GM18517 (cell line): Measurements from ENCODE around the gene TIGD4.
"Not testable (repeated sequence)": the region's sequence is repeated elsewhere in the genome, so short reads cannot be mapped to it uniquely, and the experiment has no call there.

Experiments
- ATAC-seq: cut with Tn5 transposase; IDR thresholded peaks from one replicate; pipeline ENCODE4 v1.9.1; 2021; ENCODE audit warnings: mild to moderate bottlenecking, moderate library complexity; ENCODE audit not compliant: unreplicated experiment

TIGD4 gene

DNA sequence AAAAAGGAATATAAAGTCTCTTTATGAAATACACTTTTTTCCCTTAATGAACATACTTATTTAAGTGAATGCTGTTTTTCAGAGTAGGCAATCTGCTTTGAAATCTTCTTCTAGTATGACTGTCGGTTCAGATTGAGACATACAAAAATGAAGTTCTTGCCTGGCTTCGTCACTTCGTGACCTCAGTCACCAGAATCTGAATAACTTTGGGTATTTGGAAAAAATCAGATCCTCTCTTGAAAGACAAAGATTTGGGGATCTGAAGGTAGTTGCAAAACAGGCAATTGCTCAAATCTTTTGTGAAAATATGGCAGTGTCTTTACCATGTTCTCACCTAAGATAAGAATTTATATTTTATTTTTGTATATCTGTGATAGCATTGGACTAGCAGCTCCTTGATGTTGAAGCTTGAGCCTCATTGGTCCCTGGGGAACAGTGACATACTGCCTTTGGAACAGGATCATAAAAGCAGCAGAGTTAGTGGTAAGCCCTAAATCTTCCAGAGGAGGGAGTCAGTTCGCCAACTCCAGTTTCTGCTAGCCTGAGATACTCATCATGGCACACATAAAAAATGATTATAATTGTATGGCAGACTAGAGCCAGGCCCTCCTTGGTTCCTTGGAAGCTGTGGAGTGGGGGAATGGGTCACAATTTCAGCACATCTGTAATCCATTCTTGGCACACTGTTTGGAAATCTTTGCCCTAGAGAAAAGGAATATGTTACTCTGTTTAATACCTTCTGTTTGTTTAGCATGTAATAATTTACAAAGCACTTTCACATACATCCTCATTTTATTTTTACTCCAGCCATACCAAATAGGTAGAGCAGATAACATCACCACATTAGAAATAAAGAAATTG lies 5.2 kb upstream of the TIGD4 start:
- no peak for ATAC-seq

DNA sequence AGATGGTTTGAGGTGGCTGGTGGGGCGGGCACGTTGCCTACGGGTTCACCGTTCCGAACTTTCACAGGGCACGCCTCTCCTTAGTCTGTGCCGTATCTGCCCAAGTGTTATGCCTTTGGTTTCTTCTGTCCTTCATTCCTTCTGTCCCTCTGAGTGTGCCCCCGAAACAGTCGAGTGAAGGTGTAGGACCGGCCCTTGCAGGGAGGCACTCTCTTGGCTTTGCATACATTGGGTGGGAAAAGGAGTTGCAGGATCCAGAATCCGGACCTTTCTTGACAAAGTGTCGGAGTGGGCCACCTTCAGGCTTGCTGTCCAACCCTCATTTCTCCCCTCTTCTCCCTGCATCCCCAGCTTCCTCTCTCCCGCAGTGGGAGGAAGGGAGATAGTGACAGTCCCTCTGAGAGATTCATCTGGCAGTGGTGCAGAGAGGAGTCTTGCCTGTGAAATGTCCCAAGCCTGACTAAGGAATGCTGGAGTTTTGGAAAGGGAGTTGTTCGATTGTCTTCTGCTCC lies 793 bp upstream of the TIGD4 start:
- no peak for ATAC-seq

DNA sequence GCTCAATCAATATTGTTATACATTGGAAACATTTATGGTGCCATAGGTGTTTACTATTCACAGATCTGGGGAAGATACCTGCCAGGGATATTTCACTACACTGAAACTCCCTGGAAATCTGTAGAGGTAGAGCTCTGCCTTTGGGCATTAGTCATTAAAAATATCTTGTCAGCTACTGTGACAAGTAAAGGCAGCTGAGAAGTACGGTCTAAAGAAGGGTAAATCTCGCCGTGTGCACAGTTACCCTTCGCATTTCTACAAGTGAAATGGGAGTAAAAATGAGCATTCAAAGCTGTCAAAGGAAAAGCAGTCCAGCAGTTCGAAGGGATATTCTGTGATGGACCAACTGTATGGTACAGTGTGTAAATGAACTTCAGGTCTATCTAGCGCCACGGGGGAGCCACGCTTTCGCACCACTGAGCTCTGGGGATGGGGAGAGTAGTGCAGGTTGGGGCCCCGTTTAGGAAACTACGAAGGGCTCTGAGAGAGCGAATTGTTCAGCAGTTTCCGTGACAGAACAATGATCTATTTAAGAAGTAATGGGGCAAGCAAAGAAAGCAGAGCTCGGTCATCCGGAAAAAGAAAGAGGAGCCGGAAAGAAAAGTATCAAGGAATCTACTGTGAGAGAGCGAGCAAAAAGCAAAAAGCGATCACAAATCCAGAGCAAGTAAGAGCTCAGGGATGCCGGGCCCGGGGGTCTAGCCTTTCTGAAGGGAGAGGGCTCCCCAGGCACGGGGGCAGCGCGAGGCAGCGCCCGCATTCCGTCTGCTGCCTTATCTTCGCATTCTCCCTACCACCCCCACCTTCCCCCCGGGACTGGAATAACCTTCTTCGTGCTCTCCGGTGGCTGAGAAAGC lies 646 bp downstream of the TIGD4 start:
- ATAC-seq: no peak

DNA sequence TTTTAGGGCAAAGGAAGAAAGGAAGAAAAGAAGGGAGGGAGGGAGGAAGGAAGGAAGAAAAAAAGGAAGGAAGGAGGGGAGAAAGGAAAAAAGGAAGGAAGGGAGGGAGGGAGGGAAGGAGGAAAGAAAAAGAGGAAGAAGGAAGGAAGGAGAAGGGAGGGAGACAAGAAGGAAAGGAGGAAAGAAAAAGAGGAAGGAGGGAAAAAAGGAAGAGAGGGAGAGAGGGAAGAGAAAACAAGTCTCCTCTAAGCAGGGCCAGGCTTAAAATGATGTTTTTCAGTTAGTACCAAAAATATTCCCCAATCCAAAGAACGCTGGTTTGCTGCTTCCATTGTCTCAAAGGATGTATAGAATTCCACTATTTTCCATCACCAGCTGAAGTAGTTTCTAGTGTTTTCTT lies 2.0 kb downstream of the TIGD4 start:
- ATAC-seq: no peak

DNA sequence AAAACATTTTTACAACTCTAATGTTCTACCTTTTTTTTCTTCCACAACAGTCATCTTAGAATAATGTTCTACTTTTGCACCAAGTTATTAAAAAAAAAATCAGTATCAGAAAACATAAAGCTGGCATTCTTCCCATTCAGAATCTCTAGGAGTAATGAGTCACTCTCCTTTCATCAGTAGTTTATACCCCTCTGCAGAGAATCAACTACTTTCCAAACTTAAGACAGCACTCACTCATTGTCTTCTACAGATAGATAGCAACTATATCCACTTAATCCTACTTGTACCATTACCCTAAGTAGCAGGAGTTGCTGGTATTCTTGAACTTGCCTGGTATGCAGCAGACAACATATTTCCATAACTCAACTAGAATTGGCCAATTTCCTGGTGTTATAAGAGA lies 3.2 kb downstream of the TIGD4 start:
- ATAC-seq: no peak

DNA sequence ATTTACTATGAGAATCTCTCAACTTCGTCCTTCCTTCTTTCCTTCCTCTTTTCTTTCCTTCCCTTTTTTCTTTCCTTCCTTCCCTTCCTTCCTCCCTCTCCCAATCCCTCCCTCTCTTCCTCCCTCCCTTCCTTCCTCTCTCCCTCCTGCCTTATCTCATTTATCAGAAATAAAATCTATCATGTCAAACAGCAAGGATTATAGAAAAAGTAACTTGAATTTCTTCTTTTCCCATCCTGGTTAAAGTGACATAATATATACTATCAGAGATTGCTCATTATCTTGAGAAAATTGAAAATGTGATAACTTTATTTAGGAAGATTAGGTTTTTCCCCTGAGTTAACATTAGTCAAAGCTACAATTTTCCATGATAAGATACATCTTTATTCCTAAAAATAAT lies 5.6 kb downstream of the TIGD4 start:
- no peak for ATAC-seq

DNA sequence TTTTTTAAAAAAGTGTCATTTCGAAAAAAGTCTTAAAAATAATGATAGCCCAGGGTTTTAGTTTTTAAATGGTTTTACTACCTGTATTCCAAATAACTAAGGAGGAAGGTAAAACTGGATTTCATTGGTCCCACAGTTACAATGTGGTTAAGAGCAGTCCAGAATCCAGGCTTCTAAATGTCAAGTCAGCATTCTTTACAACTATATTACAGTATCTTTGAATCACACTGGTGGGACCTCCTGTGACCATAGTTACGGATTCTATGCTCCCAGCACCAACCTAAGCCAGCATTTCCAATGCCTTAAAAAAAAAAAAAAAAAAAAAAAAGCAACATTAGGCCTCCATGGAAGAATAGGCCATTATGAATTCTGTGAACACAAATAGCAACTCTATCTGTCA lies 6.2 kb downstream of the TIGD4 start:
- ATAC-seq: no peak

DNA sequence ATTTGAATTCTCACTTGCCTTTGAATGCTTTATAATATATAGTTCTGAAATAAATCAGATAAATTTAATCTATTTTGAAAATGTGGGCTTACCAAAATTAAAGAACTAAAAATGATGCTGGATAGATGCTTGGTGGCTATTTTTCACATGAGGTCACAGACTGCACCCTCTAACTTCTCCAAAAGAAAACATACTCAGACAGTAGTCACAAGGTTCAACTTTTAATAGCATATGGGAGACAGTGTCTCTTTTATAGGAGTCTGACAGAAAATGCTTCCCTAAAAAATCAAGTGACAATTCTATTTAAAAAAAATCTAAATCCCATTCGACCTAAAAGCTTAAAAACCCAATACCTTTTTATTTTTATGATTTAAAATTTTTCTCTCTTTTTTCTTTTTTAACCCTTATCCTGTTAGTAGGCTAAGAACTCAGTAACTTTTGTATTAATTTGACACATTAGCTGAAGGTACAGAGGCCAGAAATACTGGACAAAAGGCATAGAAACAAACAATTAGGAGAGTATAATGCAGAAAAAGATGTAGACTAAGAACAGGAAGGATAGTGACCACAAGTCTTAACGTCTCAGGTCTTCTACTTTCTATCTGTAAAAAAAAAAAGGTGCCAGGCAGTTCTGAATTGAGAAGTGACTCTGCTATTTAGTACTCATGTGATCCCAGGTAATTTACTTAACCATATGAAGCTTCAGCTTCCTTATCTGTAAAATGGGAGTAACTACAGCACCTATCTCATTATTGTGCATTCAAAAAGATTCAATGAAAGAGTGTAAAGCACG lies 7.6 kb downstream of the TIGD4 start:
- ATAC-seq: no peak

DNA sequence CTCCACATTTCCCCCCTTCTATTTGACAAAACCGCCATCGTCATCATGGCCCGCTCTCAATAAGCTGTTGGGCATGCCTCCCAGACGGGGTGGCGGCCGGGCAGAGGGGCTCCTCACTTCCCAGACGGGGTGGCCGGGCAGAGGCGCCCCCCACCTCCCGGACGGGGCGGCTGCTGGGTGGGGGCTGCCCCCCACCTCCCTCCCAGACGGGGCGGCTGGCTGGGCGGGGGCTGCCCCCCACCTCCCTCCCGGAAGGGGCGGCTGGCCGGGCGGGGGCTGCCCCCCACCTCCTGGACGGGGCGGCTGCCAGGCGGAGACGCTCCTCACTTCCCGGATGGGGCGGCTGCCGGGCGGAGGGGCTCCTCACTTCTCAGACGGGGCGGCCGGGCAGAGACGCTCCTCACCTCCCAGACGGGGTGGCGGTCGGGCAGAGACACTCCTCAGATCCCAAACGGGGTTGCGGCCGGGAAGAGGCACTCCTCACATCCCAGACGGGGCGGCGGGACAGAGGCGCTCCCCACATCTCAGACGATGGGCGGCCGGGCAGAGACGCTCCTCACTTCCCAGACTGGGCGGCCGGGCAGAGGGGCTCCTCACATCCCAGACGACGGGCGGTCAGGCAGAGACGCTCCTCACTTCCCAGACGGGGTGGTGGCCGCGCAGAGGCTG lies 14.3 kb downstream of the TIGD4 start:
- ATAC-seq: not testable (repeated sequence)

DNA sequence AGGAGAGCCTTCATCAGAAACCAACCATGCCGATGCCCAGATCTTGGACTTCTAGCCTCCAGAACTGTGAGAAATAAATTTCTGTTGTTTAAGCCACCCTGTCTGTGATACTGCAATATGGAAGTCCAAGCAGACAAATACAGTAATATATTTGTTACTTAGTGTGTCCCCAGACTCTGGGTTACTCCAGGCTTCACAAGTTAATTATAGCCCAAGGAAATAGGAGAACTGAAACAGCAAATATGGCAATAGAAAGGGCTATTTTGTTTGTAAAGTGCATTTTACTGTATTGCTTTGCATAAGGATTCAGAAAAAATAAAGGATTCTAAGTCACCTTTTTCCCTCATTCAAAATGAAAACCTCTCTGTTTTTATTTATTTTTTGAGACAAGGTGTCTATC lies 15.7 kb downstream of the TIGD4 start:
- ATAC-seq: no peak

DNA sequence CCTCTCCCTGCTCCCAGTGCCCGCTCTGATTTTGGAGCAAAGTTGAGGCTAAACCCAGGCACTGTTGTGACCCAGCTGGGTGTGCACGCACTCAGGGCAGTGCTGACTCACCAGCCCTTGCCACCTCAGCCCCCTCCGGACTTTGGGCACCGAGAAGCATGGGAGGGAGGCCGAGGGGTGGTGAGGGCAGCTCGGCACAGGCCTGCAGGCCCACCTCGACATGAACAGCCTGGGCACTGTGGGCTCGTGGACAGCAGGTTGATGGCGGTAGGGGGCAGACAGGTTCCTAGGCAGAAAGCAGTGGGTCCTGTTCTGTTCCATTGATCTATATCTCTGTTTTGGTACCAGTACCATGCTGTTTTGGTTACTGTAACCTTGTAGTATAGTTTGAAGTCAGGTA lies 30.9 kb downstream of the TIGD4 start:
- no peak for ATAC-seq

DNA sequence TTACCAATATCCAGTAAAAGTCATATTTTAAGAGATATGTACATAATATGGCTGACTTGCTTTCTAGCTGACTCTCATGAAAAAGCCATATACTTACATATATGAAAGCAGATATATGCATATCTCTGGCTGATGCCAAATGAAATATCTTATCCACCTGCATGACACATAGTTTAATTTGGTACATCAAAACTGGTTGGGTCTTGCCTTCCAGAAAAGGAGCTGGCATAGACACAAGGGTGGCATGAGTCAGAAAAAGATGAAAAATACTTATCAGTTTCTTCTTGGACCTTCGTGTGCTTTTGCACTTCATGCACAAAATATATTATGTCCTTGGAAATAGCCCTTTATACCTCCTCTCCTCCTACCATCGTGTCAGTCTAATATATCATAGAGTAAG lies 32.1 kb downstream of the TIGD4 start:
- no peak for ATAC-seq

DNA sequence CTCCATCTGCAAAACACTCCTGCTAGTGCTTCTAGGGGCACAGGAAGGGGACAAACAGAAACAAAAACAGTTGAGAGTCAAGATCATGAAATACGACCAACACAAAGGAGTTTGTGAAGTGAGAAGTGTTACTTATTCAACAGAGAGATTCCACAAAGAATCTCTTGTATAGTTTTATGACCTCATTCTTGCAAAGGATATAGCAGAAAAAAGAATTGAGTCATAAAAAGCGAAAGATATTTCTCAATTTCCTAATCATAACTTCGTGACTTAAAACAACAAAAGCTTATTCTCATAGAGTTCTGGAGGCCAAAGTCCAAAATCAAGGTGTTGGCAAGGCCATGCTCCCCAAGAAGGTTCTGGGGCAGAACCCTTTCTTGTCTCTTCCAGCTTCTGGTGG lies 40.7 kb downstream of the TIGD4 start:
- ATAC-seq: no peak

DNA sequence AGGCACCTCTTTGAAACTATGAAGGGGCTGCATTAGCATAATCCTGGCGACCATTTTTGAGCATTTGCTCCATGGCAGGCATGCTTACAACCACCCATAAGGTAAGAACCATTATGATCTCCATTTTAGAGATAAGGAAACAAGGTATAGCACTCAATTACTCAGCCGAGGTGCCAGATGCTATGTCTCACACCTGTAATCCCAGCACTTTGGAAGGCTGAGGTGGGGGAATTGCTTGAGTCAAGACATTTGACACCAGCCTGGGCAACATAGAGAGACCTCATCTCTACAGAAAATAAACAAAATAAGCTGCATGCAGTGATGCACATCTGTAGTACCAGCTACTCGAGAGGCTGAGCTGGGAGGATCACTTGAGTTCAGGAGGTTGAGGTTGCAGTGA lies 43.6 kb downstream of the TIGD4 start:
- no peak for ATAC-seq

DNA sequence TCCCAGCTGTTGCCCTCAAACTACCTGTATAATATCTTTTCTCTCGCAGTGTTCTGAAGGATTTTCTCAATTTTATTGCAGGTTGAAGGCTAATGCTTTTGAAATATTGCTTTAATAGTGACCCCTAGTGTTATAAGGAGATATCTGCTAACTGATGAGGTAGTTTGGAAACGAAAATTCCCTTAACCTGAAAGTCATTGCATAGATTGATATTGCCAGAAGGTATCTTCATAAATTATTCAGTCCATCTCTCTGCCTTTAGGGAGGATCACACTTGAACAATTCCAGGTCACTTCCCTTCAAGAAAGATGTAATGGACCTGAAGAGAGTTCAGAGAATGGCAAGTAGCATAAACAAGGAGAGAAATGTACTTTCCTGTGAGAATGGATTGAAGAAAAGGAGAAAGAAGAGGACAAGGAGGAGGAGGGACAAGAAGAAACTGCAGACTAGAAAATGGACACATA lies 44.1 kb downstream of the TIGD4 start:
- ATAC-seq: no peak

DNA sequence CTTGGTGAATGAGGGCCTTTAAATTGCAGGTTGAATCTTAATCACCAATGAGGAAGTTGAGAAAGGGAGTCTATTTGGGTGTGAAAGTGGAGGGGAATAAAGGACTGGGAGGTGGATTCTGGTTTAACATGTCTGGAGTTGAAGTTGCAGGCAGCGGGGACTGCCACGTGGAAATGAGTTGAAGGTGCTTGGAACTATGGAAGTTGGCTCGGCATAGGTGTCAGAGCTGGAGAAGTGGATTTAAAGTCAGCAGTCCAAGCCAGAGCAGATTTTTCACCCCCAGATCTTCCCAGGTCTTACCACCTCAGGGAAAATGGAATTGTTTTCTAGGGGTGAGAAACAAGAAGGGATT lies 44.9 kb downstream of the TIGD4 start:
- no peak for ATAC-seq

DNA sequence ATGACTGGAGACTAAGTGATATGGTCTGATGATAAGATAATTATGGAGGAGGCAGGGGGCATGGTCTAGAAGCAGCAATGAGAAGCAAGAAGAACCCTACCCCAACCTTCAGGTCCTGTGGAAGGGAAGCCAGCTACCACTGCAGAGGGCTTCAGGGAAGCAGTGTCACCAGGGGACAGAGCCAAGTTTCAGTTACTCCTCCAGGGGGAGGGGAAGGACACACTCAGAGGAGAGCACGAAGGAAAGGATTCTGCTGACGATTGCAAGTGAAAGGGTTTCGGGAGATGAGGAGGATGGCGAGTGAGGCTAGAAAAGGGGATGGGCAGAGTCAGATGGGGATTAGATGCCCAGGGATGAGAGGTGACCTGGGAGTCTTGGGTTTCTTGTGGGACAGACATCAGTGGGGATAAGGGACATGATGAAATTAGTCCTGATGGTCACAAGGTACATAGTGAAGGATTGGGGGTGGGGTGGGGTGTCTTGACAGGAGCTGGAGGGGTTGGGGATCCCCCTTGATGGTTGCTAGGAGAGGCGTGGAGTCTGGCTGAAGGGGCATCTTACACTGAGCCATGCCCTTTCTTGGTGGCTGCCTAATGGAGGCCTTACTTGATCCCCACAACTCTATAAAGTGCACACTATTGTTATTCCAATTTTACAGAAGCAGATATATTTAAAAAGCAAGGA lies 45.4 kb downstream of the TIGD4 start:
- ATAC-seq: no peak

DNA sequence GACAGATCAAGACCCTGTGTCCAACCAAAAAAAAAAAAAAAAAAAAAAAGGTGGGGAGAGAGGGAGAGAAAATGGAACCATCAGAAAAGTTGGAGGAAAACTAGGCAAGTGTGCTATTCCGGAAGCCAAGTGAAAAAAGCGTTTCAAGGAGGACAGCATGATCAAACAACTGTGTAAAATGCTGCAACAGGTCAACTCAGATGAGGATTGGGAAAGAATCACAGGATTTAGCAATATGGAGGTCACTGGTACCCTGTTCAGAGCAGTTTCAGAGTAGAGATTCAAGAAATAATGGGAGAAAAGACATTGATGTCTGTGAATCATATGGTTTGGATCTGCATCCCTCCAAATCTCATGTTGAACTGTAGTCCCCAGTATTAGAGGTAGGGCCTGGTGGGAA lies 47.5 kb downstream of the TIGD4 start:
- ATAC-seq: no peak

DNA sequence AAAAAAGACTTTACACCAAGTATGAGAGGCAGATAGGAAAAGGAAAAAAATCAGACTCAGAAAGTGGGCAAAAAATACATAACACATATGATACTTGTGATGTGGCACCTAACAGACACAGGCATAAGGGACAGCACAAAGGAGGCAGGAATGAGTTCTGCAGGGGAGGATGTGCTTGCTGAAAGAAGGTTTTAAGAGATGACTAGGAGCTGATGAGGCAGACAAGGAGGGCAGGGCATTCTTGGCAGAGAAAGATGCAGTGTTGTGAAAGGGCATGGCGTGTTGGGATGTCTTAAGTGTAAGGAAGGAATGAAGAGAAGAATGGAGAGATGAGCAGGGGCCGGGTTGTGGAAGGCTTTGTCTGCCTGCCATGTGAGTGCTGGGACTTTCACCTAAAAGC lies 50.1 kb downstream of the TIGD4 start:
- no peak for ATAC-seq

DNA sequence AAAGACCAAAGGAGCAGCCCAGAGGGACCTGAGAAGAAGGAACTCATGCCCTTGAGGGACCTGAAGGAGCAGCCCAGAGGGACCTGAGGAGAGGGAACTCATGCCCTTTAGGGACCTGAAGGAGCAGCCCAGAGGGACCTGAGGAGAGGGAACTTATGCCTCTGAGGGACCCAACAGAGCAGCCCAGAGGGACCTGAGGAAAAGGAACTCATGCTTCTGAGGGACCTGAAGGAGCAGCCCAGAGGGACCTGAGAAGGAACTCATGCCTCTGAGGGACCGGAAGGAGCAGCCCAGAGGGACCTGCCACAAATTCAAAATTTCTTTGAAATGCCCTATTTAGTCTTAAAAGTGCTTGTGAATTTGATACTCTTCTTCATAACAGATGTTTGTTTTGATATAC lies 51.2 kb downstream of the TIGD4 start:
- no peak for ATAC-seq
